ENCODE results near the gene UBTD2. TPM values are rescaled to one million over a fixed set of nuclear protein-coding genes. Genes with fewer than 3 reads are reported as not detected.
A peak's percentile ranks its signal among the peaks of the same experiment; 100 is the strongest.

The UBTD2 gene
- total RNA-seq, 4 donors from 2014 or later, result 9.1 to 14.7 (median 12.3) TPM

DNA sequence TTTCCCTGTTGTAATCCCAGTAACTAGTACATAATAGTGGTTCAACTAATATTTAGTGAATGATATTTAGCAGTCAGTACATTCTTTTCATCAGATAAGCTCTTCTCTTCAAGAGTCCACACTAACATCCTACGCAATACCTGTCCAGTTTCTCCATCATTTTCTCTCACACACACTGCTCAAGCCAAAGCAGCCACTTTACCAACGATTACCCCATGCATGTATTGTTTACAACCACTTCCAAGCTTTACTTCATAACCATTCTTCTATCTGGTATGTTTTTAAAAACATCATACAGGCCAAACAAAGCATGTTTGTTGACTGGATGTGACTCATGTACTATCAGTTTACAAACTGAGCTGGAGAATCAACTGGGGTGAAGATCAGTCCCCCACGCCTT lies 7.3 kb downstream of the UBTD2 start:
- Histone ChIP-seq H3K9me3 (peaks cover 0 to 5% (median 0%) of the 10 kb centered on the region in 3 donors), H3K4me1 (peaks cover 0 to 38% (median 2%) of the 10 kb centered on the region in 3 donors), H3K27me3 (no peaks in the 10 kb centered on the region), H3K4me3 (no peak overlapping the region), H3K27ac (no peak overlapping the region), H3K36me3 (no peaks in the 10 kb centered on the region)
- TF ChIP-seq POLR2A (IDR thresholded peaks at IDR 0.05) (no peak), CTCF (IDR thresholded peaks at IDR 0.05) (no peak)
- intact Hi-C loops (cut with DNase I), result no loop called here
- WGBS, 2 donors, result 75 to 82% methylated on average over 3 of the region's 3 CpGs
- no peak for DNase-seq

DNA sequence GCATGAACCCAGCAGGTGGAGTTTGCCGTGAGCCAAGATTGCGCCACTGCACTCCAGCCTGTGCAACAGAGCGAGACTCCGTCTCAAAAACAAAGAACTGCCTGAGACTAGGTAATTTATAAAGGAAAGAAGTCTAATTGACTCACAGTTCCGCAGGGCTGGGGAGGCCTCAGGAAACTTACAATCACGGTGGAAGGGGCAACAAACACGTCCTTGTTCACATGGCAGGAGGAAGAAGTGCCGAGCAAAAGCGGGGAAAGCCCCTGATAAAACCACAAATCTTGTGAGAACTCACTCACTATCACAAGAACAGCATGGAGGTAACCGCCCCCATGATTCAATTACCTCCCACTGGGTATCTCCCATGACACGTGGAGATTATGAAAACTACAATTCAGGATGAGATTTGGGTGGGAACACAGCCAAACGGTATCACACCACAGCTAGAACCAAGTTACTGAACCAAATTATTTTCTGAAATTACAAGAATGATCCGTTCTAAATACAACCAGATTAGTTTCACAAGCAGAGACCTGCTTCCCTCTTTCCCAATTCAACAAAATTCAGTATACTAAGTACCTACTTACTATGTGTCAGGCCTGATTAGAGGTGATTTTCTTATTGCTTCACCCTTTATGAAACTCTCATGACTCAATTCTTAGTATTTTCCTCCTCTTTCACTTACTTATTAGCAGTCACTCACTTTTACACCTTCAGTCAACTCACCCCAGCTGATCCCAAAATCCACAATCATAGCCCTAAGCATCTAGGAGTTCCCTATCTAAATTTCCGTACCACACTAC lies 8.4 kb downstream of the UBTD2 start:
- TF ChIP-seq POLR2A (IDR thresholded peaks at IDR 0.05) (no peak), CTCF (IDR thresholded peaks at IDR 0.05) (no peak)
- Histone ChIP-seq H3K9me3 (peaks cover 0 to 5% (median 0%) of the 10 kb centered on the region in 3 donors), H3K36me3 (no peaks in the 10 kb centered on the region), H3K4me1 (peaks cover 0 to 27% (median 0%) of the 10 kb centered on the region in 3 donors), H3K27me3 (no peaks in the 10 kb centered on the region), H3K4me3 (no peak overlapping the region), H3K27ac (peak overlapping the region; percentile 58 to 83 (median 70))
- intact Hi-C loops (cut with DNase I), result no loop called here
- WGBS, 2 donors, result 20 to 42% methylated on average over 12 to 14 of the region's 14 CpGs
- DNase-seq, result no peak

GRCh38 chr5:172267943-172268342 lies 15.6 kb downstream of the UBTD2 start:
- Histone ChIP-seq H3K4me1 (peaks cover 0 to 10% (median 0%) of the 10 kb centered on the region in 3 donors), H3K27ac (no peak overlapping the region), H3K36me3 (no peaks in the 10 kb centered on the region), H3K27me3 (no peaks in the 10 kb centered on the region), H3K9me3 (no peaks in the 10 kb centered on the region), H3K4me3 (no peak overlapping the region)
- 83 to 86% methylated on average over 4 of the region's 4 CpGs for whole genome bisulfite sequencing, 2 donors
- intact Hi-C loops (cut with DNase I), result no loop called here
- TF ChIP-seq POLR2A (IDR thresholded peaks at IDR 0.05) (no peak), CTCF (IDR thresholded peaks at IDR 0.05) (no peak)
- DNase-seq, result no peak

DNA sequence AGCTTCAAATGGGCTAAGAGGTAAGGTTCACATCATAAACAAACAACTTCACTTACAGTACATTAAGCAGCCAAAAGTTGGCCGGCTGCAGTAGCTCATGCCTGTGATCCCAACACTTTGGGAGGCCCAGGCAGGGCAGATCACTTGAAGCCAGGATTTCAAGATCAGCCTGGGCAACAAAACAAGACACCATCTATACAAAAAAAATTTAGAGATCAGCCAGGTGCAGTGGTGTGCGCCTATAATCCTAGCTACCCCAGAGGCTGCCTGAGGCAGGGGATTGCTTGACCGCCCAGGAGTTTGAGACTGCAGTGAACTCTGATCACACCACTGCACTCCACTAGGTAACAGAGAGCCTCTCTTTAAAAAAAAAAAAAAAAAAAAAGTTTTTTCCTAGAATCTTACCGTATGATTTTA lies 16.9 kb downstream of the UBTD2 start:
- Histone ChIP-seq H3K9me3 (no peaks in the 10 kb centered on the region), H3K27me3 (no peaks in the 10 kb centered on the region), H3K4me1 (peaks cover 0 to 10% (median 0%) of the 10 kb centered on the region in 3 donors), H3K4me3 (no peak overlapping the region), H3K36me3 (no peaks in the 10 kb centered on the region), H3K27ac (no peak overlapping the region)
- TF ChIP-seq POLR2A (IDR thresholded peaks at IDR 0.05) (no peak), CTCF (IDR thresholded peaks at IDR 0.05) (no peak)
- intact Hi-C loops (cut with DNase I), result no loop called here
- 68 to 73% methylated on average over 2 to 4 of the region's 4 CpGs for WGBS, 2 donors
- no peak for DNase-seq

GRCh38 chr5:172266071-172266675 lies 17.4 kb downstream of the UBTD2 start:
- intact Hi-C loops (cut with DNase I), result no loop called here
- WGBS, 2 donors, result 60 to 70% methylated on average over 5 to 7 of the region's 10 CpGs
- no peak overlapping the region for H3K27ac ChIP-seq
- H3K4me3 ChIP-seq, result no peak overlapping the region
- DNase-seq, result no peak
- no peaks in the 10 kb centered on the region for H3K9me3 ChIP-seq
- H3K27me3 ChIP-seq, result no peaks in the 10 kb centered on the region
- peaks cover 0 to 10% (median 0%) of the 10 kb centered on the region in 3 donors for H3K4me1 ChIP-seq
- no peaks in the 10 kb centered on the region for H3K36me3 ChIP-seq
- TF ChIP-seq CTCF (IDR thresholded peaks at IDR 0.05) (no peak), POLR2A (IDR thresholded peaks at IDR 0.05) (no peak)
